H1 (cell line): ENCODE results near the gene LRP8. TPM values are rescaled to one million over a fixed set of nuclear protein-coding genes. Genes with fewer than 3 reads are reported as not detected.

Experiments
- CTCF ChIA-PET: fragments of 300-600 bp; sonication (Branson Sonifier 250); formaldehyde crosslinking; loops from one replicate; lab custom pipeline; 2021; ENCODE audit not compliant: partially characterized antibody; lab: Charles Lee
- POLR2A ChIA-PET: fragments of 300-600 bp; sonication (Branson Sonifier 250); formaldehyde crosslinking; loops from one replicate; lab custom pipeline; 2021; ENCODE audit warnings: inconsistent platforms; ENCODE audit not compliant: partially characterized antibody; lab: Charles Lee
- DNase-seq, 2 experiments: peaks; one replicate each; pipeline versions ENCODE4 v3.0.0 to v3.0.0-alpha.2; 2010 to 2022; ENCODE audit warnings: low spot score in 2 of 2, low read depth in 1 of 2, mixed read lengths in 1 of 2
- FAIRE-seq: peaks from 2 replicates; lab custom pipeline; 2011; peaks lifted over from hg19 to GRCh38; lab: Jason Lieb, UNC
- H2AFZ ChIP-seq: 2 replicates; pipeline ENCODE4 v1.8.1; 2012; ENCODE audit warnings: low read length, inconsistent platforms
- H2AK5ac ChIP-seq: 2 replicates; pipeline ENCODE4 v1.6.1; 2013; ENCODE audit warnings: low read depth, low read length
- H2BK120ac ChIP-seq: replicated peaks from 2 replicates; pipeline ENCODE3; 2013; ENCODE audit warnings: low read depth, low read length, inconsistent platforms
- H2BK12ac ChIP-seq: 2 replicates; pipeline ENCODE4 v1.6.1; 2013; ENCODE audit warnings: low read depth, low read length
- H2BK15ac ChIP-seq: 2 replicates; pipeline ENCODE4 v1.6.1; 2013; ENCODE audit warnings: low read length
- H2BK20ac ChIP-seq: 2 replicates; pipeline ENCODE4 v1.6.1; 2013; ENCODE audit warnings: low read length
- H2BK5ac ChIP-seq: 2 replicates; pipeline ENCODE4 v1.6.1; 2013; ENCODE audit warnings: low read depth, low read length
- H3K14ac ChIP-seq: 2 replicates; pipeline ENCODE4 v1.6.1; 2013; ENCODE audit warnings: inconsistent platforms; ENCODE audit not compliant: insufficient read length
- H3K18ac ChIP-seq: 2 replicates; pipeline ENCODE4 v1.6.1; 2013; ENCODE audit warnings: low read length; ENCODE audit errors: extremely low read depth
- H3K23ac ChIP-seq: 2 replicates; pipeline ENCODE4 v1.6.1; 2013; ENCODE audit warnings: inconsistent platforms; ENCODE audit not compliant: insufficient read length
- H3K23me2 ChIP-seq: 2 replicates; pipeline ENCODE4 v1.6.1; 2013; ENCODE audit warnings: low read depth, low read length
- H3K27ac ChIP-seq: 2 replicates; pipeline ENCODE4 v1.6.1; 2011; ENCODE audit warnings: low read depth, low read length, inconsistent platforms
- H3K27me3 ChIP-seq, 4 experiments: replicated peaks in 1 of 4; 1 replicate in 1 of 4; 2 replicates in 3 of 4; pipeline versions ENCODE4 v1.6.1 to v1.8.1; 2011 to 2013; ENCODE audit warnings: low read length in 3 of 4, mild to moderate bottlenecking in 3 of 4, inconsistent platforms in 2 of 4, mixed read lengths in 2 of 4, moderate library complexity in 1 of 4; ENCODE audit not compliant: control insufficient read depth in 3 of 4, insufficient read depth in 3 of 4; ENCODE audit errors: extremely low read depth in 1 of 4
- H3K36me3 ChIP-seq, 4 experiments: 2 replicates each; pipeline versions ENCODE4 v1.6.1 to v1.8.1; 2011 to 2013; ENCODE audit warnings: mild to moderate bottlenecking in 4 of 4, low read length in 3 of 4, moderate library complexity in 2 of 4, control low read depth in 1 of 4, inconsistent platforms in 1 of 4; ENCODE audit not compliant: insufficient read depth in 4 of 4, control insufficient read depth in 2 of 4
- H3K4ac ChIP-seq: replicated peaks from 2 replicates; pipeline ENCODE3; 2013; ENCODE audit warnings: low read length, low read depth, mixed read lengths, inconsistent platforms; ENCODE audit not compliant: insufficient read length
- H3K4me1 ChIP-seq, 4 experiments: replicated peaks in 1 of 4; 1 replicate in 1 of 4; 2 replicates in 3 of 4; pipeline versions ENCODE4 v1.6.1 to v1.8.1; 2011 to 2013; ENCODE audit warnings: low read length in 3 of 4, inconsistent platforms in 2 of 4, mixed read lengths in 1 of 4; ENCODE audit not compliant: insufficient read depth in 4 of 4, control insufficient read depth in 3 of 4
- H3K4me2 ChIP-seq, 2 experiments: 2 replicates each; pipeline versions ENCODE4 v1.6.1 to v1.8.1; 2011 to 2013; ENCODE audit warnings: low read depth in 2 of 2, low read length in 2 of 2, control low read depth in 1 of 2, inconsistent platforms in 1 of 2, mild to moderate bottlenecking in 1 of 2; ENCODE audit not compliant: insufficient read depth in 1 of 2
- H3K4me3 ChIP-seq, 4 experiments: fragments of 200-600, 300-600 bp in 1 of 4; sonication (generic), shearing (Covaris generic), sonication (Bioruptor Twin) in 1 of 4; 2 replicates each; pipeline versions ENCODE4 v1.5.1 to v1.8.1; 2011 to 2016; ENCODE audit warnings: low read length in 4 of 4, low read depth in 3 of 4, control low read depth in 2 of 4, inconsistent platforms in 2 of 4, mild to moderate bottlenecking in 2 of 4, mixed read lengths in 1 of 4, moderate library complexity in 1 of 4; ENCODE audit not compliant: insufficient read depth in 2 of 4; ENCODE audit errors: extremely low read depth in 1 of 4
- H3K56ac ChIP-seq: replicated peaks from 2 replicates; pipeline ENCODE3; 2013; ENCODE audit warnings: low read depth, mild to moderate bottlenecking, mixed read lengths, low read length, inconsistent platforms; ENCODE audit not compliant: insufficient read length
- H3K79me1 ChIP-seq: 2 replicates; pipeline ENCODE4 v1.6.1; 2013; ENCODE audit warnings: low read depth, low read length, control low read depth
- H3K79me2 ChIP-seq, 2 experiments: 2 replicates each; pipeline versions ENCODE4 v1.6.1 to v1.8.1; 2012 to 2013; ENCODE audit warnings: low read length in 2 of 2, mild to moderate bottlenecking in 2 of 2, inconsistent platforms in 1 of 2; ENCODE audit not compliant: insufficient read depth in 2 of 2, control insufficient read depth in 1 of 2
- H3K9ac ChIP-seq, 4 experiments: replicated peaks in 1 of 4; 1 replicate in 1 of 4; 2 replicates in 3 of 4; pipeline versions ENCODE4 v1.6.1 to v1.8.1; 2011 to 2013; ENCODE audit warnings: low read depth in 3 of 4, low read length in 3 of 4, control low read depth in 2 of 4, mild to moderate bottlenecking in 2 of 4, moderate library complexity in 2 of 4, inconsistent platforms in 1 of 4; ENCODE audit errors: extremely low read depth in 1 of 4
- H3K9me3 ChIP-seq, 2 experiments: 2 replicates each; pipeline versions ENCODE4 v1.6.1 to v1.8.1; 2012 to 2013; ENCODE audit warnings: mild to moderate bottlenecking in 2 of 2, moderate library complexity in 2 of 2, control low read depth in 1 of 2, inconsistent platforms in 1 of 2, low read depth in 1 of 2, low read length in 1 of 2, mixed read lengths in 1 of 2; ENCODE audit not compliant: insufficient read depth in 2 of 2
- H4K20me1 ChIP-seq, 2 experiments: replicated peaks in 1 of 2; 2 replicates each; pipeline versions ENCODE3 to v1.8.1; 2011 to 2013; ENCODE audit warnings: inconsistent platforms in 2 of 2, low read length in 2 of 2, mild to moderate bottlenecking in 1 of 2; ENCODE audit not compliant: insufficient read depth in 2 of 2, control insufficient read depth in 1 of 2
- H4K5ac ChIP-seq: 2 replicates; pipeline ENCODE4 v1.6.1; 2013; ENCODE audit warnings: low read length, low read depth, mixed read lengths, inconsistent platforms; ENCODE audit not compliant: insufficient read length
- H4K8ac ChIP-seq: 2 replicates; pipeline ENCODE4 v1.8.0; 2013; ENCODE audit warnings: mild to moderate bottlenecking, moderate library complexity, low read length, inconsistent platforms; ENCODE audit not compliant: insufficient read depth; ENCODE audit errors: extremely low read depth
- H4K91ac ChIP-seq: replicated peaks from 2 replicates; pipeline ENCODE3; 2013; ENCODE audit warnings: low read length, mixed read lengths, inconsistent platforms; ENCODE audit not compliant: insufficient read length
- ASH2L ChIP-seq: fragments of 200-600, 300-600 bp; sonication (generic); IDR thresholded peaks from one replicate; pipeline ENCODE4 v1.7.1; 2017; ENCODE audit warnings: low read length
- CTBP2 ChIP-seq: IDR thresholded peaks from 2 replicates; pipeline ENCODE4 v1.7.0; 2011; ENCODE audit warnings: borderline replicate concordance, mild to moderate bottlenecking, moderate library complexity, mixed read lengths, low read length; ENCODE audit not compliant: insufficient read depth, insufficient read length
- RNF2 ChIP-seq: fragments of 200-900, 300-1000 bp; sonication (generic); IDR thresholded peaks from 2 replicates; pipeline ENCODE4 v1.7.1; 2016; ENCODE audit warnings: borderline replicate concordance, low read depth, mild to moderate bottlenecking, antibody characterized with exemption, low read length; ENCODE audit not compliant: poor library complexity, severe bottlenecking; ENCODE audit errors: missing control alignments
- TCF12 ChIP-seq: IDR thresholded peaks from 2 replicates; pipeline ENCODE4 v1.6.1; 2011; ENCODE audit warnings: low read depth, mild to moderate bottlenecking, low read length
- WGBS, 2 experiments: shearing (Covaris generic) in 1 of 2; methylation state at CpG; one replicate each; pipeline versions ENCODE4 v1.1.6 to v1.1.7; 2013 to 2015; ENCODE audit warnings: low lambda C conversion rate in 2 of 2, mixed read lengths in 2 of 2, inconsistent platforms in 1 of 2, low coverage in 1 of 2, missing lambda C conversion rate in 1 of 2; ENCODE audit not compliant: insufficient replicate concordance in 2 of 2, insufficient coverage in 1 of 2, insufficient read length in 1 of 2; ENCODE audit errors: extremely low coverage in 1 of 2, missing lambda C conversion rate in 1 of 2; 5-methylcytosine and 5-hydroxymethylcytosine counted together
- polyA plus RNA-seq, 7 experiments: library from polyadenylated mRNA; depleted of rRNA in 3 of 7; stranded (reverse) in 5 of 7; unstranded in 2 of 7; fragments of >200 nt in 5 of 7; fragments of 200-250 nt in 2 of 7; gene quantifications; 1 replicate in 5 of 7; 2 replicates in 1 of 7; 4 replicates in 1 of 7; pipeline versions ENCODE4 v1.2.1 to v1.2.3, GENCODE V29; 2011 to 2013; ENCODE audit warnings: missing spikeins in 2 of 7, mixed read lengths in 2 of 7
- total RNA-seq: library from RNA; stranded (reverse); fragmentation: NEBNext Ultra II Directional; extraction: Animal tissue kit (Norgen Biotek cat#: 25700); gene quantifications from 2 replicates; pipeline ENCODE4 v1.2.1, GENCODE V29; 2021

LRP8 gene
- total and polyA plus RNA-seq, 2 of the 8 experiments (the other 6 are each of a cell fraction or from before 2014, with no cell fraction given): 63.2 to 66.4 TPM

DNA sequence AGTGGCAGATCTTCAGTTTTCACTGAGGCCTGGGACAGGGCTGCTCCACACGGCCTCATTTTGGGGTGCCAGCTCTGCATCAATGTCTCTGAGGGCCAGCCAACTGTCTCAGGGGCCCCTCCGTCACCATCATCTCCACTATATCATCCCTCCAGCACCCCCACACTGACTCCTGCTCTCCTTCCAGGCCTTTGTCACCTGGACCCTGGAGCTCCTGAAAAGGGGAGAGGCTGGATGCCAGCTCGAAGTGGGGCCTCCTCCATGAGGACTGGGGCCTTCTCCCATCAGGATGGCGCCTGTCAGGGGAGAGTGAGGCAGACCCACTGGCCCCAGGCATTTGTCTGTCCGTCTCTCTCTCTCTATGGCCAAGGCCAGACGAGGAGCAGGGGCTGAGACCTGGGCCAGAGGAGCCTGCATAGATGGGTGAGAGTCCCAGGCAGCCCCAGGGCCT is 44.7 kb upstream of the LRP8 start:
- Histone ChIP-seq H4K8ac (peak overlapping the region; percentile 36; the same call in 1 of the 2 replicates), H3K79me1 (no peaks in the 10 kb centered on the region), H3K18ac (no peak overlapping the region), H3K56ac (no peak overlapping the region), H4K91ac (no peak overlapping the region), H3K27ac (no peak overlapping the region), H2BK5ac (no peak overlapping the region), H2AFZ (no peak overlapping the region), H3K23ac (no peak overlapping the region), H3K36me3 (no peaks in the 10 kb centered on the region), H3K27me3 (peaks cover 0 to 3% (median 0%) of the 10 kb centered on the region in 4 experiments; a peak in 2 of 7 replicates), H3K4me2 (no peak overlapping the region), H3K4me1 (peaks cover 0 to 10% (median 3%) of the 10 kb centered on the region in 4 experiments; a peak in 3 of 7 replicates), H4K20me1 (no peaks in the 10 kb centered on the region), H3K23me2 (no peaks in the 10 kb centered on the region; the same call in 1 of the 2 replicates), H2BK12ac (no peak overlapping the region), H3K4ac (no peak overlapping the region), H2AK5ac (no peak overlapping the region), H2BK20ac (no peak overlapping the region), H3K79me2 (no peaks in the 10 kb centered on the region), H4K5ac (no peak overlapping the region), H3K9me3 (no peaks in the 10 kb centered on the region), H3K4me3 (no peak overlapping the region), H2BK120ac (no peak overlapping the region), H3K9ac (no peak overlapping the region), H2BK15ac (no peak overlapping the region), H3K14ac (no peak overlapping the region)
- ChIA-PET CTCF (interaction anchor here (0.7 to 4.3 kb wide), 5 partner anchors 9 to 94 kb away, joined by 3 to 29 read pairs (median 4); no protein-coding TSS in a partner anchor), POLR2A (no interaction called here)
- TF ChIP-seq CTBP2 (no peak), RNF2 (no peak), TCF12 (no peak), ASH2L (no peak)
- FAIRE-seq (no peak), DNase-seq (peak in 1 of 2 experiments; percentile 29)
- 88% methylated on average over 6 of the region's 6 CpGs; no CpG with 5 or more reads in 1 of the 2 experiments for WGBS, 2 experiments
